Parathyroid adenoma (tissue), 2 donors: ENCODE data around the gene MECP2.

Experiments used
- H2AFZ ChIP-seq: fragments of 300-600 bp; sonication (generic); one replicate; pipeline ENCODE4 v1.7.0; 2017; ENCODE audit warnings: antibody characterized with exemption, mild to moderate bottlenecking
- H3K27ac ChIP-seq: fragments of 300-600 bp; sonication (generic); one replicate; pipeline ENCODE4 v1.7.0; 2017
- H3K27me3 ChIP-seq: fragments of 300-600 bp; sonication (generic); one replicate; pipeline ENCODE4 v1.7.0; 2017; ENCODE audit warnings: low read length; ENCODE audit not compliant: control insufficient read depth, insufficient read depth
- H3K36me3 ChIP-seq: fragments of 300-600 bp; sonication (generic); one replicate; pipeline ENCODE4 v1.7.0; 2017; ENCODE audit warnings: low read length; ENCODE audit not compliant: control insufficient read depth, insufficient read depth
- H3K4me1 ChIP-seq: fragments of 300-600 bp; sonication (generic); one replicate; pipeline ENCODE4 v1.7.0; 2017; ENCODE audit warnings: control low read depth
- H3K4me2 ChIP-seq: fragments of 300-600 bp; sonication (generic); one replicate; pipeline ENCODE4 v1.7.0; 2017; ENCODE audit warnings: low read length
- H3K4me3 ChIP-seq: fragments of 300-600 bp; sonication (generic); one replicate; pipeline ENCODE4 v1.7.0; 2017; ENCODE audit warnings: low read depth, low read length
- H3K79me2 ChIP-seq: fragments of 300-600 bp; sonication (generic); one replicate; pipeline ENCODE4 v1.7.0; 2017; ENCODE audit warnings: control low read depth
- H3K9ac ChIP-seq: fragments of 300-600 bp; sonication (generic); one replicate; pipeline ENCODE4 v1.7.0; 2017; ENCODE audit warnings: mild to moderate bottlenecking
- H3K9me3 ChIP-seq: fragments of 300-600 bp; sonication (generic); one replicate; pipeline ENCODE4 v1.7.0; 2017; ENCODE audit warnings: low read length; ENCODE audit not compliant: control insufficient read depth
- TF ChIP-seq, protein P1 (sequence below): fragments of 300-600 bp; sonication (generic); IDR thresholded peaks from one replicate; pipeline ENCODE4 v1.7.0; 2017; ENCODE audit warnings: antibody characterized with exemption, mild to moderate bottlenecking
- donor health status: primary hyperparathyroidism.

The MECP2 gene

DNA sequence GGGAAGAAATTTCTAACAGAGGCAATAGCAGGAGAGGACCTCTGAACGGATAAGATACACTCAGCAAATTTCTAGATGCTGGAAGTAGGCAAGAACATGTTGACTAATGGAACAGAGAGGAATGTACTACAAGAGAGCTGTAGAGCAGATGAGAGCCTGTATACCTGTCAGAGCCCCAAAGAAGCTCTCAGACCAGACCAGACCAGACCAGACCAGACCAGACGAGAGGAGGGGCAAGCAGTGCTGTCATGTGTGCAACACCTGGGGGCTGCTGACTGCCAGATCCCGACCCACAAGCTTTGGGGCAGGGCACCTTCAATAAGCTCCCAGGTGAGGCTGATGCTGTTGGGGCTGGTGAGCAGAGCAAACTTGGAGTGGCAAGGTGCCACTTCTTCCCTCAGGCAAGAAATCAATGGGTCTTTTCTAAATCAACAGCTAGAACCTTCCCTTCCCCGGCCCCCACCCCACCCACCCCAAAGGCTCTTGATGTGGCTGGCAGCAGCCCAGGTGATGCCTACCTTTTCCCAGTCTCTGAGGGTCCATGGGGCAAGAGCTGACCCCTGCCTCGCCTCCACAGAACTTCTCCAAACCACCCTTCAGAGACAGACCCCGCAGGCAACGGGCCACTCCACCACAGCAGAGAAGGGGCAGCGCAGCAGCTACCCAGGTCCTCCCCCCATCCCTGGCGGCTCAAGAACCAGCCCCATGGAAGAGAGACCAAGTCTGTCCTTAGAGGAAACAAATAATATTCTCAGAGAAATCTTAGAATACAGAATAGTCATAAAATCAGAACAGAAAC lies 32.7 kb downstream of the MECP2 start:
- Histone ChIP-seq H3K9ac (no peak overlapping the region), H3K79me2 (peaks cover 48% of the 10 kb centered on the region), H3K27me3 (no peaks in the 10 kb centered on the region), H3K9me3 (no peaks in the 10 kb centered on the region), H3K27ac (no peak overlapping the region), H2AFZ (no peak overlapping the region), H3K36me3 (no peaks in the 10 kb centered on the region), H3K4me2 (no peak overlapping the region), H3K4me1 (peaks cover 20% of the 10 kb centered on the region), H3K4me3 (no peak overlapping the region)
- TF ChIP-seq, protein P1, sequence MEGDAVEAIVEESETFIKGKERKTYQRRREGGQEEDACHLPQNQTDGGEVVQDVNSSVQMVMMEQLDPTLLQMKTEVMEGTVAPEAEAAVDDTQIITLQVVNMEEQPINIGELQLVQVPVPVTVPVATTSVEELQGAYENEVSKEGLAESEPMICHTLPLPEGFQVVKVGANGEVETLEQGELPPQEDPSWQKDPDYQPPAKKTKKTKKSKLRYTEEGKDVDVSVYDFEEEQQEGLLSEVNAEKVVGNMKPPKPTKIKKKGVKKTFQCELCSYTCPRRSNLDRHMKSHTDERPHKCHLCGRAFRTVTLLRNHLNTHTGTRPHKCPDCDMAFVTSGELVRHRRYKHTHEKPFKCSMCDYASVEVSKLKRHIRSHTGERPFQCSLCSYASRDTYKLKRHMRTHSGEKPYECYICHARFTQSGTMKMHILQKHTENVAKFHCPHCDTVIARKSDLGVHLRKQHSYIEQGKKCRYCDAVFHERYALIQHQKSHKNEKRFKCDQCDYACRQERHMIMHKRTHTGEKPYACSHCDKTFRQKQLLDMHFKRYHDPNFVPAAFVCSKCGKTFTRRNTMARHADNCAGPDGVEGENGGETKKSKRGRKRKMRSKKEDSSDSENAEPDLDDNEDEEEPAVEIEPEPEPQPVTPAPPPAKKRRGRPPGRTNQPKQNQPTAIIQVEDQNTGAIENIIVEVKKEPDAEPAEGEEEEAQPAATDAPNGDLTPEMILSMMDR, result no peak

GRCh38 chrX:154063234-154063633 lies 34.3 kb downstream of the MECP2 start:
- Histone ChIP-seq H3K4me2 (no peak overlapping the region), H3K27ac (no peak overlapping the region), H3K27me3 (no peaks in the 10 kb centered on the region), H3K9me3 (no peaks in the 10 kb centered on the region), H3K4me1 (peaks cover 24% of the 10 kb centered on the region), H2AFZ (no peak overlapping the region), H3K4me3 (no peak overlapping the region), H3K36me3 (no peaks in the 10 kb centered on the region), H3K79me2 (peaks cover 42% of the 10 kb centered on the region), H3K9ac (no peak overlapping the region)
- TF ChIP-seq, protein P1, result no peak

DNA sequence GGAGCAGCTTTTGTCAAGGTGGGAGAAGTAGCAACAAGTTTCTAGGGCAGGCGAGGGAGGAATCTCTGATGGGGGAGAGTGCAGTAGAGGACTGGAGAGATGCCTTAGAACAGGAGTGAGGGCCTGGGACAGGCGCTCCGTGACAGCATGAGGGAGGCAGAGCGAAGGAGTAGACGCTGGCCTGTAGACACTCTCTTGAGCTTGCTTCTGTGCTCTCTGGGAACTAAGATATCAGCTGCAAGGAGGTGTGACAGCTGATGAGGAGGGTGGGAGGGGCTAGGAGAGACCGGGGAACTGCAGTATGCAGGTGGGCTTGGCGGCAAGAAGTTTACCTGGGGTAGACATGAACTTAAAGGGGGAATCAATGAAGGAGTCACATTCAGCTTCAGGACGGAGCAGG lies 35.7 kb downstream of the MECP2 start:
- Histone ChIP-seq H3K79me2 (peaks cover 39% of the 10 kb centered on the region), H3K27ac (no peak overlapping the region), H2AFZ (no peak overlapping the region), H3K4me2 (no peak overlapping the region), H3K4me3 (no peak overlapping the region), H3K36me3 (no peaks in the 10 kb centered on the region), H3K27me3 (no peaks in the 10 kb centered on the region), H3K4me1 (peaks cover 27% of the 10 kb centered on the region), H3K9ac (no peak overlapping the region), H3K9me3 (no peaks in the 10 kb centered on the region)
- TF ChIP-seq, protein P1, result no peak

- H3K36me3 ChIP-seq, result no peaks in the 10 kb centered on the region
- no peak overlapping the region for H3K9ac ChIP-seq
- TF ChIP-seq, protein P1, result no peak
- no peak overlapping the region for H3K4me2 ChIP-seq
- no peak overlapping the region for H2AFZ ChIP-seq
- no peak overlapping the region for H3K4me3 ChIP-seq
- peaks cover 26% of the 10 kb centered on the region for H3K79me2 ChIP-seq
- H3K27me3 ChIP-seq, result no peaks in the 10 kb centered on the region
- peaks cover 31% of the 10 kb centered on the region for H3K4me1 ChIP-seq
- H3K27ac ChIP-seq, result peak overlapping the region; percentile 60
- H3K9me3 ChIP-seq, result no peaks in the 10 kb centered on the region
Measured at GRCh38 chrX:154059729-154060245, 37.7 kb downstream of the MECP2 start.
